C4-2B (cell line): ENCODE measurements around the gene LRP6.

Experiments used
- H3K27ac ChIP-seq: fragments of 450-650 bp; 2 replicates; pipeline ENCODE4 v1.5.1; 2017
- ZFX ChIP-seq: fragments of 450-650 bp; IDR thresholded peaks from 2 replicates; pipeline ENCODE4 v1.6.1; 2017
- TF ChIP-seq, protein P1 (sequence below): fragments of 450-650 bp; conservative IDR thresholded peaks from 2 replicates; pipeline ENCODE4 v1.5.1; 2017; ENCODE audit warnings: mild to moderate bottlenecking

LRP6 gene

DNA sequence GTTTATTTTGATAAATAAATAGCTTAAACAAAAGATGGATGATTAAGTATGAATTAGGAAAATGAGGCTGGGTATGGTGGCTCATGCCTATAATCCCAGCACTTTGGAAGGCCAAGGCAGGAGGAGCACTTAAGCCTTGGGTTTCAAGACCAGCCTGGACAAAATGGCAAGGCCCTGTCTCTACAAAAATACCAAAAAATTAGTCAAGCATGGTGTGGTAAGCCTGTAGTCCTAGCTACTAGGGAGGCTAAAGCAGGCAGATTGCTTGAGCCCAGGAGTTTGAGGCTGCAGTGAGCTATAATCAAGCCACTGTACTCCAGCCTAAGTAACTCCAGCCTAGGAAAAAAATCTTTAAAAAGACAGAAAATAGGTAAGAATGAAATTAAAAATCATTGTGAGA is 100.1 kb downstream of the LRP6 start:
- H3K27ac ChIP-seq, result peak overlapping the region; percentile 69; the same call in 1 of the 2 replicates
- TF ChIP-seq, protein P1, sequence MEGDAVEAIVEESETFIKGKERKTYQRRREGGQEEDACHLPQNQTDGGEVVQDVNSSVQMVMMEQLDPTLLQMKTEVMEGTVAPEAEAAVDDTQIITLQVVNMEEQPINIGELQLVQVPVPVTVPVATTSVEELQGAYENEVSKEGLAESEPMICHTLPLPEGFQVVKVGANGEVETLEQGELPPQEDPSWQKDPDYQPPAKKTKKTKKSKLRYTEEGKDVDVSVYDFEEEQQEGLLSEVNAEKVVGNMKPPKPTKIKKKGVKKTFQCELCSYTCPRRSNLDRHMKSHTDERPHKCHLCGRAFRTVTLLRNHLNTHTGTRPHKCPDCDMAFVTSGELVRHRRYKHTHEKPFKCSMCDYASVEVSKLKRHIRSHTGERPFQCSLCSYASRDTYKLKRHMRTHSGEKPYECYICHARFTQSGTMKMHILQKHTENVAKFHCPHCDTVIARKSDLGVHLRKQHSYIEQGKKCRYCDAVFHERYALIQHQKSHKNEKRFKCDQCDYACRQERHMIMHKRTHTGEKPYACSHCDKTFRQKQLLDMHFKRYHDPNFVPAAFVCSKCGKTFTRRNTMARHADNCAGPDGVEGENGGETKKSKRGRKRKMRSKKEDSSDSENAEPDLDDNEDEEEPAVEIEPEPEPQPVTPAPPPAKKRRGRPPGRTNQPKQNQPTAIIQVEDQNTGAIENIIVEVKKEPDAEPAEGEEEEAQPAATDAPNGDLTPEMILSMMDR, result no peak
- TF ChIP-seq ZFX, result no peak

DNA sequence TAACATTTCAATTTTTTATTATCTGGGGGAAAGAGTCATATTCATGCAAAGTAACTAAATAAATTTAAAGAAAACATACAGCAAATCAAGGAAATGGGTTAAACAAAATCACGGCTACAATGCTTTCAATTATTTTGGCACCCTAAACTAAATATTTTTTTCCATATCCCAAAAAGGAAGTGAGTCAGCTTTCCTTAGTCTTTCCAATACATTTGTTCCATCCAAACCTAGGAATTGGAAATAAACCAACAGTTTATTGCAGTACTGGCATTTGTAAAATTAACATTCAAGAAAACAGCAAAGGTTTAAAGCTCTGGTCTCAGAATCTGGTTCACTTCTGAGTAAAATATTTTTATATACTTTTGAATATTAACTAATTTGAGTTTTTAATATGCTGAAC is 106.9 kb downstream of the LRP6 start:
- TF ChIP-seq ZFX, result no peak
- TF ChIP-seq, protein P1, result no peak
- H3K27ac ChIP-seq, result no peak overlapping the region

DNA sequence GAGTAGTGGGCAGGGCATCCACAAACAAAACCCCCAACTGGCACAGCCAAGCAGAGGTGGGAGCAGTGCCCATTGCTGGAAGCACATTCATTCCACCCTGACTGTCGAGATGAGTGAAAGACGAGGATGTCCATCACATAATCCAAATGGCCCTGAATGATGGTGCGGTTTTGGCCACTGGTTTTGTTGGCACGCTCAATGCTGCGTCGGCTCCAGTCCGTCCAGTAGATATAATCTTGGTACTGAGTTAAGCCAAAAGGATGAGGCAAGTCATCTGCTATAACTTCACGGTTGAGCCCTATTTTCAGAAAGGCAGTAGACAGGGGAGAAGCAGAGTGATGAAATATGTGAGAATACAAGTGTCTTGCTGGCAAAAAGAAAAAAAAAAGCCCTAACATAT is 108.0 kb downstream of the LRP6 start:
- TF ChIP-seq, protein P1, result no peak
- TF ChIP-seq ZFX, result no peak

DNA sequence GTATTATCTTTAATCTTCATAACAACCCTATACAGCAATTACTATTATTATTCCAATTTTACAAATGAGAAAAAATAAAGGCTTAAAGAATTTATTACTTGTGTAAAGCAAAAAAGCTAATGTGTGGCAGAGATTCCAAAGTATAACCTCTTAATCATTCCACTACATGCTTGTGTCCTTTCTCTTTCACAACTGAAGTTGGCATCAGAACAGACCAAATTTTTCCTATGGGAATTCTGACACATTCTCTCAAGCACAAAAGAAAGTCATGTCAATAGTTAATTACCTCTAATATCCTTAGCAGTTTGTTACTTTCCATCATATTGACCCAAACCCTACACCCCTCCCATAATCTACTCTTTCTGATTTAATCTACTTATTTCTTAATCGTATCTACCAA is 109.4 kb downstream of the LRP6 start:
- TF ChIP-seq, protein P1, result no peak
- no peak for TF ChIP-seq ZFX
- H3K27ac ChIP-seq, result no peak overlapping the region

More for the DNA sequence above, 108.0 kb downstream of the LRP6 start:
- no peak overlapping the region for H3K27ac ChIP-seq

DNA sequence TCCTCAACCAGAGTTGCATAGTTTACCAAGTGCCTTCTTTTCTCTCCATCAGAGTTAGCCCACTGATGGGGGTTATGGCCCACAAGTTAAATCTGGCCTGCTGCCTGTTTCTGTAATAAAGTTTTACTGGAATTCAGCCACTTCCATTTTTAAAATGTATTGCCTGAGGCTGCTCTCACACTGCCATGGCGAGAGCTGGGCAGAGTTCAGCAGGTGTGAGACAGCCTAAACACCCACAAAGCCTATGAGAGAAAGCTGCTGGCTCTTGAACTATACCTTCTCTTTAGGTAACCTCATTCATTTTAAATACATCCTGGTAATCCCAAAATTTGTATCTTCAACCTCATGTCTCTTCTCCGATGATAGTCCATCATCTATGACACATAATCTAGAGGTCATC is 110.0 kb downstream of the LRP6 start:
- H3K27ac ChIP-seq, result no peak overlapping the region
- no peak for TF ChIP-seq ZFX
- TF ChIP-seq, protein P1, result no peak

DNA sequence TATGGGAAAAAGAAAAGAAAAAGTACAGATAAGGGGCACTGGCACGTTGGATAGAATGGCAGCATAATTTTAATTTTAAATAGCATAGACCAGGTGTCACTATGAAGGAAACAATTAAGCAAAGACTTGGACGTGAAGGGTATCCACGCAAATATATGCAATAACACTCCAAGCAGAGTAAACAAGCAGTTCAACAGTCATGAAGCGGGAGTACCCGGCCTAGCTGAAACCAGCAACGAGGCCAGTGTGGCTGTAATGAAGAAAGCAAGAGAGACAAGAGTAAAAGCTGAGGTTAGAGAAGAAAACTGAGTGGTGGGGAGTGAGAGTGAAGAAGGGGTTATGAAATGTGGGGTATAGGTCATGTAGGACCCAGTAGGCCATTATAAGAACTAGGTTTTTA is 110.7 kb downstream of the LRP6 start:
- no peak for TF ChIP-seq ZFX
- TF ChIP-seq, protein P1, result no peak
- no peak overlapping the region for H3K27ac ChIP-seq

DNA sequence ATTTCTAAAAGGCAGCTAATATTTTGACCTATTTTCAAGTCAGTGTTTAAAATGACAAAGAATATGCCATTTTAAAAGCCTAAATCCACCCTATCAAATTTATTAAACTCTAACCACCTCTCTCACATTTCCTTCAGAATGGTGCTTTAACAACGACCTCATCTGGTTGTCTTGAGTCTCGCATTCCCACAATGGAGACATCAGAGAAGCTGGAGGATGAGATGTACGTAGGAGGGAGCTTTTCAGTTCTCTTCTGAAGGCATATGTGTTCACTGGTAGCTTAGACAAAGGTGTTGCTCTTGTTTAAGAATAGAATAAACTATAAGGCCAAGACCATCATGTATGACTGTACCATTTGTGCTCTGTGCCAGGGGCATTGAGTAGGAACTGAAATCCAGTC is 113.2 kb downstream of the LRP6 start:
- H3K27ac ChIP-seq, result no peak overlapping the region
- no peak for TF ChIP-seq ZFX
- TF ChIP-seq, protein P1, result no peak
